SU-DHL-6 (cell line): Measurements from ENCODE around the gene LDLRAD1.

Source experiments
- H2AFZ ChIP-seq: fragments of 200-600 bp; sonication (generic); 2 replicates; pipeline ENCODE4 v1.6.1; 2014; ENCODE audit warnings: low read depth, mild to moderate bottlenecking, moderate library complexity, mixed read lengths, antibody characterized with exemption, low read length; ENCODE audit not compliant: severe bottlenecking
- H3F3A ChIP-seq: fragments of 200-600 bp; shearing (Covaris generic); 2 replicates; pipeline ENCODE4 v1.6.0; 2016; ENCODE audit warnings: antibody characterized with exemption, mild to moderate bottlenecking; ENCODE audit not compliant: insufficient read depth
- H3K27ac ChIP-seq: fragments of 200-600 bp; sonication (generic); 2 replicates; pipeline ENCODE4 v1.5.1; 2016; ENCODE audit warnings: low read depth, mild to moderate bottlenecking, low read length, moderate library complexity, mixed read lengths
- H3K27me3 ChIP-seq: fragments of 200-600 bp; sonication (generic), shearing (Covaris generic); 2 replicates; pipeline ENCODE4 v1.6.0; 2014; ENCODE audit warnings: mild to moderate bottlenecking, low read length
- H3K36me3 ChIP-seq: fragments of 200-600 bp; sonication (generic); 2 replicates; pipeline ENCODE4 v1.6.1; 2014; ENCODE audit warnings: mild to moderate bottlenecking, low read length, mixed read lengths
- H3K4me2 ChIP-seq: fragments of 300-600, 200-600 bp; shearing (Covaris generic), sonication (generic); 2 replicates; pipeline ENCODE4 v1.6.0; 2014; ENCODE audit warnings: low read length, low read depth, mild to moderate bottlenecking; ENCODE audit not compliant: poor library complexity, severe bottlenecking
- H3K4me3 ChIP-seq: fragments of 200-600 bp; sonication (generic); 2 replicates; pipeline ENCODE4 v1.5.1; 2014; ENCODE audit warnings: antibody characterized with exemption, low read length, mild to moderate bottlenecking, mixed read lengths; ENCODE audit not compliant: insufficient read depth, poor library complexity, severe bottlenecking
- H3K79me2 ChIP-seq: fragments of 200-600 bp; sonication (generic); 2 replicates; pipeline ENCODE4 v1.6.1; 2014; ENCODE audit warnings: mild to moderate bottlenecking, low read length, moderate library complexity; ENCODE audit not compliant: insufficient read depth
- H3K9ac ChIP-seq: fragments of 200-600 bp; sonication (generic); 2 replicates; pipeline ENCODE4 v1.7.0; 2014; ENCODE audit warnings: mild to moderate bottlenecking, low read length
- H3K9me2 ChIP-seq: fragments of 200-600 bp; sonication (generic); replicated peaks from 2 replicates; pipeline ENCODE4 v1.6.1; 2014; ENCODE audit warnings: low read length; ENCODE audit not compliant: insufficient read depth
- H3K9me3 ChIP-seq: fragments of 200-600 bp; sonication (generic); 2 replicates; pipeline ENCODE4 v1.6.1; 2014; ENCODE audit warnings: low read length, mixed read lengths; ENCODE audit not compliant: insufficient read depth
- H4K20me1 ChIP-seq: fragments of 200-600 bp; sonication (generic); 2 replicates; pipeline ENCODE4 v1.6.1; 2014; ENCODE audit warnings: low read depth, mild to moderate bottlenecking, antibody characterized with exemption, low read length, moderate library complexity, mixed read lengths
- CTCF ChIP-seq: fragments of 200-600 bp; sonication (generic); IDR thresholded peaks from one replicate; pipeline ENCODE4 v1.5.1; 2017; ENCODE audit warnings: antibody characterized with exemption, mild to moderate bottlenecking, low read length, moderate library complexity; ENCODE audit not compliant: insufficient read depth, poor library complexity, severe bottlenecking
- EZH2phosphoT487 ChIP-seq: fragments of 200-600 bp; sonication (generic), shearing (Covaris generic); conservative IDR thresholded peaks from 2 replicates; pipeline ENCODE4 v1.6.1; 2018; ENCODE audit warnings: mild to moderate bottlenecking, antibody characterized with exemption, low read length, moderate library complexity, mixed read lengths

Gene LDLRAD1

GRCh38 chr1:54014009-54014629 is 3.9 kb downstream of the LDLRAD1 start:
- no peaks in the 10 kb centered on the region for H4K20me1 ChIP-seq
- H3K27ac ChIP-seq, result no peak overlapping the region
- H3K9me2 ChIP-seq, result no peaks in the 10 kb centered on the region
- H3K27me3 ChIP-seq, result no peaks in the 10 kb centered on the region
- H3K4me2 ChIP-seq, result no peak overlapping the region
- H3K4me3 ChIP-seq, result no peak overlapping the region
- no peaks in the 10 kb centered on the region for H3K79me2 ChIP-seq
- H3F3A ChIP-seq, result no peaks in the 10 kb centered on the region
- no peak overlapping the region for H2AFZ ChIP-seq
- H3K9me3 ChIP-seq, result no peaks in the 10 kb centered on the region
- no peaks in the 10 kb centered on the region for H3K36me3 ChIP-seq
- H3K9ac ChIP-seq, result no peak overlapping the region
- TF ChIP-seq CTCF (no peak), EZH2phosphoT487 (no peak)

GRCh38 chr1:54013393-54014008 is 4.5 kb downstream of the LDLRAD1 start:
- Histone ChIP-seq H3K9me2 (no peaks in the 10 kb centered on the region), H3K9ac (no peak overlapping the region), H3K27ac (no peak overlapping the region), H4K20me1 (no peaks in the 10 kb centered on the region), H3F3A (no peaks in the 10 kb centered on the region), H2AFZ (no peak overlapping the region), H3K36me3 (no peaks in the 10 kb centered on the region), H3K9me3 (no peaks in the 10 kb centered on the region), H3K4me3 (no peak overlapping the region), H3K27me3 (no peaks in the 10 kb centered on the region), H3K79me2 (no peaks in the 10 kb centered on the region), H3K4me2 (no peak overlapping the region)
- TF ChIP-seq CTCF (no peak), EZH2phosphoT487 (no peak)

GRCh38 chr1:54012863-54013262 is 5.1 kb downstream of the LDLRAD1 start:
- Histone ChIP-seq H4K20me1 (no peaks in the 10 kb centered on the region), H2AFZ (no peak overlapping the region), H3K36me3 (no peaks in the 10 kb centered on the region), H3K27ac (no peak overlapping the region), H3K27me3 (no peaks in the 10 kb centered on the region), H3K4me2 (no peak overlapping the region), H3F3A (no peaks in the 10 kb centered on the region), H3K9me3 (no peaks in the 10 kb centered on the region), H3K9ac (no peak overlapping the region), H3K4me3 (no peak overlapping the region), H3K9me2 (no peaks in the 10 kb centered on the region), H3K79me2 (no peaks in the 10 kb centered on the region)
- TF ChIP-seq CTCF, result no peak
- TF ChIP-seq EZH2phosphoT487, result no peak
